ENCODE data around the gene WDSUB1.

The WDSUB1 gene

DNA sequence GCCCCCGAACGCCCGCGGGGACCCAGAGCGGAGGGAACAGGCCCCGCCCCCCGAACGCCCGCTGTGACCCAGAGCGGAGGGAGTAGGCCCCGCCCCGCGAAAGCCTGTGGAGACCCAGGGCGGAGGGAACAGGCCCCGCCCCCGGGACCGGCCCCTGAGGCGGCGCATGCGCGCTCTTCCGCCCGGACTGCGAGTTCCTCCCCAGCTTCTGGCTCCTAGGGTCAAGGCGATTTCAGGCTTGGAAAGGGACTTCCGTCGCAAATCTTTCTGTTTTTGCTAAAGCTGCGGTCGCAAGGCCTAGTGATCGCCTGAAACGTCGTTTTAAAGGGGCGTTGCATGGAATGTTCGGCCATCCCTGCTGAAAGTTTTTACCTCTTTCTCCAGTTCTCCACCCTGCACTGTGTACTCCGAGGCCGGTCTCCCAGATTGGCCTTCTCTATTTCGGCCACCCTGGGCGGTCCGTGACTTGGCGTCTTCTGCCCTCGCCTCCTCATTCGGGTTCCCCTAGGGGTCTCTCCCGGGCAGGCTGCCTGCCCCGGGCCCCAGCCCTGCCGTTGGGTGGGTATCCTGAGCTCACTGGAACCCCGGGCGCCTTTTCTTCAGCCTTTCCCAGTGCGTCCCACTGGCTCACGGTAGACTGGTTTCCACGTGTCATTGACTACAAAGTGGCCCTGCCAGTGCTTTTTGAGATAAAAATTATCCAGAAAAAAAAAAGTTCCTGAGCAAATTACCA, 372 bp upstream of the WDSUB1 start:
- Histone ChIP-seq H3K4me3 (ENCODE audit: low read length) (peak overlapping the region; percentile 88), H3K9me3 (ENCODE audit: low read length) (peaks cover 3% of the 10 kb centered on the region), H2AFZ (ENCODE audit: low read depth, low read length) (peak overlapping the region; percentile 100), H3K36me3 (ENCODE audit: insufficient read depth, low read length) (peaks cover 4% of the 10 kb centered on the region), H3K4me1 (ENCODE audit: insufficient read depth, low read length) (peaks cover 3% of the 10 kb centered on the region), H3K27me3 (ENCODE audit: insufficient read depth, low read length) (no peaks in the 10 kb centered on the region)

DNA sequence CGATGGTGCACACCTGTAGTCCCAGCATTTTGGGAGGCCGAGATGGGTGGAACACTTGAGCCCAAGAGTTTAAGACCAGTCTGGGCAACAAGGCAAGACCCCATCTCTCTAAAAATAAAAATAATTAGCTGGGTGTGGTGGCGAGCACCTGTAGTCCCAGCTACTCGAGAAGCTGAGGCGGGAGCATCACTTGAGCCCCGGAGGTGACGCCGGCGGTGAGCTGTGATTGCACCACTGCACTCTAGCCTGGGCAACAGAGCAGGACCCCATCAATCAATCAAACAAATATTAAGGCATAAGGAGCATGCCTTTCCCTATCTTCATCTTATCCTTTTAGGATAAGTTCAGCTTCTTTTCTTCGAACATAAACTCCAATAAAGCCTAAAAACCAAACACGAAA, 1.1 kb downstream of the WDSUB1 start:
- Histone ChIP-seq H3K4me1 (ENCODE audit: insufficient read depth, low read length) (peaks cover 3% of the 10 kb centered on the region), H3K9me3 (ENCODE audit: low read length) (peaks cover 3% of the 10 kb centered on the region), H3K36me3 (ENCODE audit: insufficient read depth, low read length) (peaks cover 4% of the 10 kb centered on the region), H3K27me3 (ENCODE audit: insufficient read depth, low read length) (no peaks in the 10 kb centered on the region), H3K4me3 (ENCODE audit: low read length) (peak overlapping the region; percentile 88), H2AFZ (ENCODE audit: low read depth, low read length) (no peak overlapping the region)

DNA sequence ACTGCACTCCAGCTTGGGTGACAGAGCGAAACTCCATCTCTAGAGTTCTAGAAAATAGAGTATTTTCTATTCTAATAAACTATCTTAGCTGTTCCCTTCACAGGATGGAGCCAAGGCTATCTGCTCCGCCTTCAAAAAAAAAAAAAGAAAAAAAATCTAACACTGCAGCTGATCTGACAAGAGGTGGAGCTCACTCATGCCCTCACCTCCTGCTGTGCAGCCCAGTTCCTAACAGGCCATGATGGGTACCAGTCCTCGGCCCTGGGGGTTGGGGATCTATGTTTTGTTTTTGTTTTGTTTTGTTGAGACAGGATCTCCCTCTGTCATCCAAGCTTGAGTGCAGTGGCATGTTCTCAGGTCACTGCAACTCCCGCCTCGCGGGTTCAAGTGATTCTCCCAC, 3.0 kb downstream of the WDSUB1 start:
- H3K4me3 ChIP-seq (ENCODE audit: low read length): no peak overlapping the region
- peaks cover 3% of the 10 kb centered on the region for H3K4me1 ChIP-seq (ENCODE audit: insufficient read depth, low read length)
- H2AFZ ChIP-seq (ENCODE audit: low read depth, low read length): no peak overlapping the region
- H3K36me3 ChIP-seq (ENCODE audit: insufficient read depth, low read length): peaks cover 4% of the 10 kb centered on the region
- H3K27me3 ChIP-seq (ENCODE audit: insufficient read depth, low read length): no peaks in the 10 kb centered on the region
- H3K9me3 ChIP-seq (ENCODE audit: low read length): peaks cover 3% of the 10 kb centered on the region

DNA sequence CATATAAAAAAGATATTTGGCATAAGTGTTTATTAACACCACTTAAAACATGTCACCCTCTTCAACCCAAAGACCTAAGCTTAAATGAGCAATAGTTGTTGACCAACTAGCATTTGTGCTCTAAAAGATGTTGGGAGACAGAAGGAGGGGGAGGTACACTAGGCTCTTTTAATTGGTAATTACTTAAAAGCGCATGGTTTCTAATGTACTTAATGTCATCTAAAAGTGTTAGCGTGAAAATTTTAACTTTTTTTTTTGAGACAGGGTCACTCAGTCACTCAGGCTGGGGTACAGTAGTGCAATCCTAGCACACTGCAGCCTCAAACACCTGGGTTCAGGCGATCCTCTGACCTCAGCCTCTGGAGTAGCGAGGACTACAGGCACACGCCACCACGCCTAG, 5.5 kb downstream of the WDSUB1 start:
- Histone ChIP-seq H3K4me1 (ENCODE audit: insufficient read depth, low read length) (no peaks in the 10 kb centered on the region), H3K9me3 (ENCODE audit: low read length) (peaks cover 3% of the 10 kb centered on the region), H3K36me3 (ENCODE audit: insufficient read depth, low read length) (peaks cover 4% of the 10 kb centered on the region), H3K4me3 (ENCODE audit: low read length) (no peak overlapping the region), H2AFZ (ENCODE audit: low read depth, low read length) (no peak overlapping the region), H3K27me3 (ENCODE audit: insufficient read depth, low read length) (no peaks in the 10 kb centered on the region)

DNA sequence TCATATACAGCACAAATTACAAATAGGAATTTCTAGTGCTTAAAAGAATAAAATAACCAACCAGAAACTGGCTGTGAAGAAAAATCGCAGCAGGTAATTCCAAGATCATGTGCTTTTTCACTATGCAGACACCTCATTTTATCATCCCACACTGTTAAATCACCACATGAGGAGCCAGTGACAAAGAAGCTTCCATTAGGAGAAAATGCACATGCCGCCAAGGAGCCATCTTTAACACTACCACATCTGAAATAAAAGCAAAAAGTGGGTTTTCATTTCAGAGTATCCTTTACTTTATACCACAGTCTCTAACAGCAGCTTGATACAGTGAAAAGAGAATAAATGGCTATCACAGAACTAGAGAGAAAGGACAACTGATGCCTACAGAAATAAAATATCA, 6.8 kb downstream of the WDSUB1 start:
- no peaks in the 10 kb centered on the region for H3K27me3 ChIP-seq (ENCODE audit: insufficient read depth, low read length)
- H3K9me3 ChIP-seq (ENCODE audit: low read length): peaks cover 3% of the 10 kb centered on the region
- H2AFZ ChIP-seq (ENCODE audit: low read depth, low read length): no peak overlapping the region
- no peaks in the 10 kb centered on the region for H3K4me1 ChIP-seq (ENCODE audit: insufficient read depth, low read length)
- H3K4me3 ChIP-seq (ENCODE audit: low read length): no peak overlapping the region
- H3K36me3 ChIP-seq (ENCODE audit: insufficient read depth, low read length): peaks cover 4% of the 10 kb centered on the region

DNA sequence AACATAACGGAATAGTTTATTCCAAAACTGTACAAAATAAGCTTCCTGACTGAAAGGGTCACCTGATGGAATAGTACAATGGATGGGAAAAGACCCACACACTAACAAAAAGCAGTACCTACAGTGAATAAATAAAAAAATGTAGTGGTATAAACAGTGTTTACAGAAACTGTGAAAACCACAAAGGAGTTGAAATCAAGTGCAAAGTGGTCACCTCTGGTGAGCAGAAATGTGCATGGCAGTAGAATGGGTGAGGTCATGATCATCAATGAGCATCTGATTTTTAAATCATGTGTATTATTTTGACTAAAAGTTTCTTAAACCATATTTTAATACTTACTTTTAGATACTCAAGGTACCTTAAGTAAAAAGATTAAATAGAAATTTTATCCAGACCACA, 11.4 kb downstream of the WDSUB1 start:
- Histone ChIP-seq H3K36me3 (ENCODE audit: insufficient read depth, low read length) (no peaks in the 10 kb centered on the region), H3K4me3 (ENCODE audit: low read length) (no peak overlapping the region), H3K27me3 (ENCODE audit: insufficient read depth, low read length) (no peaks in the 10 kb centered on the region), H3K9me3 (ENCODE audit: low read length) (peaks cover 3% of the 10 kb centered on the region), H2AFZ (ENCODE audit: low read depth, low read length) (no peak overlapping the region), H3K4me1 (ENCODE audit: insufficient read depth, low read length) (peaks cover 15% of the 10 kb centered on the region)

DNA sequence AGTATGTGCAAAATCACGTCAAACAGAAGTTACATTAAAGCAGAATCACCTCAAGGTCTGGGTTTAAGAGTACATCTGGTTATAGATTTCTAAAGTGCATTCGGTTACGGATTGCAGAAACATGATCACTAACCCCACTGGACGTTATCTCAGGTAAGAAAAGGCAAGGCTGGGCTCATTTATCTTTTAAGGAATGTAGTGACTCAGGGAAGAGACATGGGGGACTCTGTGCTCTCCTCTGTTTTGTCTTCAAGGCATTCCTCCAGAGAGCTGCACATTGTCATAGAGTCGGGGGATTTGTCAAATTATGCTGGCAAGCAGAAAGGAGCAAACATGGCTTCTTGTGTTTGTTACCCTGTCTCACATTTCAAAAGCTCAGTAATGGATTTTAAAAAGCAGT, 14.3 kb downstream of the WDSUB1 start:
- peaks cover 15% of the 10 kb centered on the region for H3K4me1 ChIP-seq (ENCODE audit: insufficient read depth, low read length)
- no peaks in the 10 kb centered on the region for H3K27me3 ChIP-seq (ENCODE audit: insufficient read depth, low read length)
- no peak overlapping the region for H3K4me3 ChIP-seq (ENCODE audit: low read length)
- no peaks in the 10 kb centered on the region for H3K36me3 ChIP-seq (ENCODE audit: insufficient read depth, low read length)
- peaks cover 3% of the 10 kb centered on the region for H3K9me3 ChIP-seq (ENCODE audit: low read length)
- H2AFZ ChIP-seq (ENCODE audit: low read depth, low read length): peak overlapping the region; percentile 50

DNA sequence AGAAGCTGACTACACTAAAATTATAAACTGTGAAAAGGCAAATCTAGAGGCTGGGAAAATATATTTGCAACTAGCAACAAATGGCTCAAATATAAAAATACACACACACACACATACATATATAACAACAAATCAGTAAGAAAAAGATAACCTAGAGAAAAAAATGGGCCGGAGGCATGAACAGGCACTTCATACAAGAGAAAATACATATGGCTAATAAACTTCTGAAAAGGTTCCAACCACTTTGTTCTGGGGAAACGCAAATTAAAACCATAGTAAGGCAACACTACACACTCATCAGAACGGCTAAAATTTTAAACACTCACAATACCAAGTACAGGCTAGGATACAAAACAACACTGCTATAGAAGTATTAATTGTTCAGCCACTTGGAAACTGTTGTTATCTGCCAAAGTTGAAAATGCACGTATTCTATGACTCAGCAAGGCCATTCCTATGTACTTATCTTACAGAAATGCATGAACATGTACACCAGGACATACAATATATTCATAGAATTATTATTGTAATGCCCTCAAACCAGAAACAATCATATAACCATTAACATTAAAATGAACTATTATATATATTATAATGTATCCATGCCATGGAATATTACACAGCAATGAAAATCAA, 15.6 kb downstream of the WDSUB1 start:
- Histone ChIP-seq H3K27me3 (ENCODE audit: insufficient read depth, low read length) (no peaks in the 10 kb centered on the region), H3K36me3 (ENCODE audit: insufficient read depth, low read length) (no peaks in the 10 kb centered on the region), H3K4me3 (ENCODE audit: low read length) (no peak overlapping the region), H3K9me3 (ENCODE audit: low read length) (peaks cover 3% of the 10 kb centered on the region), H2AFZ (ENCODE audit: low read depth, low read length) (no peak overlapping the region), H3K4me1 (ENCODE audit: insufficient read depth, low read length) (peaks cover 15% of the 10 kb centered on the region)

DNA sequence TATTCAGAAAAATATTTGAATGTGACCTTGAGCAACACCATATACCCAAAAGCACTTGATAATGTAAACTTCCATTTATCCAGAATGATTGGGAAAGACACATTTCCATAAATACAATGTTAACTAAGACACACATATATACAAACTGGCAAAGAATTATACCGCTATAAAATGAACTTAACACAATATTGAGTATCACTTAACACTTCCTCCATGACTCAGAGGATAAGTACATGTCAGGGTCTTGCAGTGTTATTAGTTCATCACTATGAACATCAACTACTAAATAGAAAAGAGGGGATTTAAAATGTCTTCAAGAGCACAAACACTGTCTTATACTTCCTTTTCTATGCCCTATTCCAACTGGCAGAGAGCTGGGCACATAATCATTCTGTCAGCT, 18.6 kb downstream of the WDSUB1 start:
- Histone ChIP-seq H3K27me3 (ENCODE audit: insufficient read depth, low read length) (no peaks in the 10 kb centered on the region), H3K4me1 (ENCODE audit: insufficient read depth, low read length) (peaks cover 13% of the 10 kb centered on the region), H3K4me3 (ENCODE audit: low read length) (no peak overlapping the region), H3K36me3 (ENCODE audit: insufficient read depth, low read length) (no peaks in the 10 kb centered on the region), H2AFZ (ENCODE audit: low read depth, low read length) (no peak overlapping the region), H3K9me3 (ENCODE audit: low read length) (peaks cover 3% of the 10 kb centered on the region)

DNA sequence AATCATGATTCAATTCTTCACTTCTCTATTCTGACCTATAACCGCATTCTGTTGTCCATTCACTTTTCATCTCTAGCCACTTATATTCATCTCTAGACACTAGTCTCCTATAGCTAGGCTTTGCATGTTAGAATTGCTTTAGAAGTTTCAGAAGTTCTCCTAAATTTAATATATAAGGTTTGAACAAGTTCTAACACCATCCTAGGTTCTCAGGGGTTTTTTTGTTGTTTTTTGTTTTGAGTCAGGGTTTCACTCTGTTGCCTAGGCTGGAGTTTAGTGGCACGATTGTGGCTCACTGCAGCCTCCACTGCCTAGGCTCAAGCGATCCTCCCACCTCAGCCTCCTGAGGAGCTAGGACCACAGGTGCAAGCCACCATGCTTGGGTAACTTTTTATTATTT, 19.9 kb downstream of the WDSUB1 start:
- Histone ChIP-seq H3K36me3 (ENCODE audit: insufficient read depth, low read length) (no peaks in the 10 kb centered on the region), H3K27me3 (ENCODE audit: insufficient read depth, low read length) (no peaks in the 10 kb centered on the region), H2AFZ (ENCODE audit: low read depth, low read length) (no peak overlapping the region), H3K9me3 (ENCODE audit: low read length) (peaks cover 3% of the 10 kb centered on the region), H3K4me1 (ENCODE audit: insufficient read depth, low read length) (peaks cover 1% of the 10 kb centered on the region), H3K4me3 (ENCODE audit: low read length) (no peak overlapping the region)

DNA sequence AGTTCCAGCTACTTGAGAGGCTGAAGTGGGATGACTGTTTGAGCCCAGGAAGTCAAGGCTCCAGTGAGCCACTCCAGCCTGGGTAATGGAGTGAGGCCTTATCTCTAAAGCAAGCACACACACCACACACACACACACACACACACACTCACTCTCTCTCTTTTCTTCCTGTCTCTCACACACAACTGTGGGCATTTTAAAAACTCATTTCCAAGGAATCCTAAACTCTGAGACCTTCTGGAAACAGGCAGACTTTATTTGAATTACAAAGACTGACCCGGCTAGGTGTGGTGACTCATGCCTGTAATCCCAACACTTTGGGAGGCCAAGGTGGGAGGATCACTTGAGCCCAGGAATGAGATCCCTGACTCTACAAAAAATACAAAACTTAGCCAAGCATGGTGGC, 21.3 kb downstream of the WDSUB1 start:
- no peaks in the 10 kb centered on the region for H3K9me3 ChIP-seq (ENCODE audit: low read length)
- H3K4me1 ChIP-seq (ENCODE audit: insufficient read depth, low read length): peaks cover 1% of the 10 kb centered on the region
- no peak overlapping the region for H2AFZ ChIP-seq (ENCODE audit: low read depth, low read length)
- H3K36me3 ChIP-seq (ENCODE audit: insufficient read depth, low read length): no peaks in the 10 kb centered on the region
- no peaks in the 10 kb centered on the region for H3K27me3 ChIP-seq (ENCODE audit: insufficient read depth, low read length)
- H3K4me3 ChIP-seq (ENCODE audit: low read length): no peak overlapping the region

DNA sequence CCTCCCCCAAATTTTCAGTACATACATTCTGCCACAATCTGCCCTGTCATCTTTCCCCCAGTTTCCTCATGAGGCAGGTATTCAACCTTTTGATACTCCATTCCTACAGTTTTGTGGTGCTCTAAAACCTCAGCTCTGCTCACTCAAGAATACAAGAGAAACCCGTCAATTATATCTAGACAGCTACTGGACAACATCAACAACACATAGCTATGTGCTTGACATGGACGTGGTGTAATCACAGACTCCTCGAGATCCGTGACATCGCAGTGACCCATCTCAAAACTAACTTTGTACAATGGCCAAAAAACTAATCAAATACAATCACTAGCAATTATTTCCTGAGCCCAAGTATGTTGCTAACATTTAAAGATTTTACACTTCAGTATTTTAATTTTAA, 23.6 kb downstream of the WDSUB1 start:
- no peak overlapping the region for H2AFZ ChIP-seq (ENCODE audit: low read depth, low read length)
- no peaks in the 10 kb centered on the region for H3K27me3 ChIP-seq (ENCODE audit: insufficient read depth, low read length)
- H3K4me1 ChIP-seq (ENCODE audit: insufficient read depth, low read length): peaks cover 1% of the 10 kb centered on the region
- no peaks in the 10 kb centered on the region for H3K9me3 ChIP-seq (ENCODE audit: low read length)
- H3K4me3 ChIP-seq (ENCODE audit: low read length): no peak overlapping the region
- no peaks in the 10 kb centered on the region for H3K36me3 ChIP-seq (ENCODE audit: insufficient read depth, low read length)

DNA sequence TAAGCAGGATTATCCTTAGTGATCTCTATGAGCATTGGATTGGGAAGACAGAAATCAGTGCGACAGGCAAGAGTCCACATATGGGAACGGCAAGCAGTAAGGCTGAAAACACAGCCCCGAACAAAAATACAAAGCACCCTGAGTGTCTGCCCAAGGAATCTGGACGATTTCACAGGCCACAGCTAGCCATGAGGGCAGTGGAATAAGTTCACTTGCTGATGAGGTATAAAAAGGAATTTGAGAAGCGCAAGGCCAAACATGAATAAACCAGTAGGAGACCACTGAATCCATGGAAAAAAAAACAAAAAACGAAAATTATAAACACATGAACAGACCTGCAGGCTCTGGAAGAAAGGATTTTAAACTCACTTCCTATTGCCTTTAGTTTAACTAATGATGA, 24.3 kb downstream of the WDSUB1 start:
- H3K9me3 ChIP-seq (ENCODE audit: low read length): no peaks in the 10 kb centered on the region

DNA sequence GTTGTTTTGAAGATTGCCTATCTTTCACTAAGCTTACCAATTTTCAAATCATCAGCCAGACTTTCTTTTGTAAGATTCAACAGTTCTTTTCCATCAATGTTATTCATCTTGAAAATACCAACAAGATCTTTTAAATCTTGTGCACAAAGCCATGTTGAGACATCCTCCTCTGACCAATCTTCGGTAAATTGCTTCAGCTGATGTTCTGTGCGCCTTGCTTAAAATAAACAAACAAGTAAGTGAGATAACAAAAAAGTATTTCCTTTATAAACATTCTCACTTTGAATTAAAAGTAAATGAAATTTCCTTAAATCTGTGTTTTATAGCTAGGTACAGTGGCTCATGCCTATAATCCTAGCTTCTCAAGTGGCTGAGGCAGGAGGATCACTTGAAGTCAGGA, 30.3 kb downstream of the WDSUB1 start:
- Histone ChIP-seq H3K4me3 (ENCODE audit: low read length) (no peak overlapping the region), H2AFZ (ENCODE audit: low read depth, low read length) (no peak overlapping the region), H3K36me3 (ENCODE audit: insufficient read depth, low read length) (peaks cover 2% of the 10 kb centered on the region), H3K9me3 (ENCODE audit: low read length) (no peaks in the 10 kb centered on the region), H3K27me3 (ENCODE audit: insufficient read depth, low read length) (no peaks in the 10 kb centered on the region), H3K4me1 (ENCODE audit: insufficient read depth, low read length) (no peaks in the 10 kb centered on the region)

More for the DNA sequence above, 24.3 kb downstream of the WDSUB1 start:
- Histone ChIP-seq H3K27me3 (ENCODE audit: insufficient read depth, low read length) (no peaks in the 10 kb centered on the region), H2AFZ (ENCODE audit: low read depth, low read length) (no peak overlapping the region), H3K4me3 (ENCODE audit: low read length) (no peak overlapping the region), H3K4me1 (ENCODE audit: insufficient read depth, low read length) (peaks cover 1% of the 10 kb centered on the region), H3K36me3 (ENCODE audit: insufficient read depth, low read length) (peaks cover 2% of the 10 kb centered on the region)

Measured in neuron (in vitro differentiated cells).